ENCODE measurements around the gene GLP2R.

- TF ChIP-seq EZH2phosphoT487 (conservative IDR thresholded peaks at IDR 0.05; ENCODE audit: low read length) (no peak), CTCF (IDR thresholded peaks at IDR 0.05; ENCODE audit: insufficient read depth, low read length, poor library complexity, severe bottlenecking) (no peak)
These were observed 41.2 kb upstream of the GLP2R start for GRCh38 chr17:9784544-9784943.
